HFF-Myc (cell line): Measurements from ENCODE around the gene GRIP1.
A peak's percentile ranks its signal among the peaks of the same experiment; 100 is the strongest.

Experiments
- DNase-seq: peaks from one replicate; pipeline ENCODE4 v3.0.0-alpha.2; 2011; ENCODE audit warnings: low read depth; ENCODE audit errors: extremely low read depth
- H3K4me3 ChIP-seq: replicated peaks from 2 replicates; pipeline ENCODE4 v1.5.1; 2011; ENCODE audit warnings: low read depth, mild to moderate bottlenecking, control low read depth, low read length
- CTCF ChIP-seq: IDR thresholded peaks from 2 replicates; pipeline ENCODE4 v1.5.1; 2012; ENCODE audit warnings: mild to moderate bottlenecking, low read depth, low read length, control low read depth; ENCODE audit errors: missing control alignments

GRIP1 gene

DNA sequence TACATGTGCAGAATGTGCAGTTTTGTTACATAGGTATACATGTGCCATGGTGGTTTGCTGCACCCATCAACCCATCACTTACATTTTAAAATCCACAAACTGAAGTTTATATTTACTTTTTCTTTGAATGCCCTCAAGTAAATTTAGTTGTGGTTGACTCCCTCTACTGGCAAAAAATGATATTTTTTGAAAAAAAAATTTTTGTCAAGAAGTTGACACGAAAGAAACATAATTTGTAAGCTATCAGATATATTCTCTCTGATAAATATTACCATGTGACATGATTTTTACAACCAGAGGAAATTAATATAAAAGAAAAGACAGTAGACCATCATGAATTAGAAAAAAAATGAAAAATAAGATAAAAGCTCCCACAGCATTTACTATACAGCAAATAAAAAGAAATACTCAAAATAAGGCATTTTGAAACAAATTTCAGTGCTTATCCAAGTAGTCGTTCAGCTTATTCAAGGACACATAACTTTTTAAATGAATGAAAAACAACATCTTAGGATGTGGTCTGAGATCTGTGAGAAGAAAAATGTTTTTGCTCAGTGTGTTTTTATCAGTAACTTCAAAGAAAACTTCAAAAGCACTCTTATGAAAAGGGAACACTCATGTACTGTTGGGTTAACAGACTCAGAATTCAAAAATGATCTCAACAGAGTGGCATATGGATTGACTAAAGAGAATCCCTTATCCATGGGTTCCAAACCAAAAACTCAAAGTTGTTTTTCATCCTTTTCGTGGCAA, 30.0 kb upstream of the GRIP1 start:
- TF ChIP-seq CTCF, result peak; percentile 11
- no peak overlapping the region for H3K4me3 ChIP-seq
- no peak for DNase-seq

- H3K4me3 ChIP-seq, result no peak overlapping the region
- no peak for DNase-seq
- no peak for TF ChIP-seq CTCF
Observed at GRCh38 chr12:66707002-66707697, 28.3 kb upstream of the GRIP1 start.

DNA sequence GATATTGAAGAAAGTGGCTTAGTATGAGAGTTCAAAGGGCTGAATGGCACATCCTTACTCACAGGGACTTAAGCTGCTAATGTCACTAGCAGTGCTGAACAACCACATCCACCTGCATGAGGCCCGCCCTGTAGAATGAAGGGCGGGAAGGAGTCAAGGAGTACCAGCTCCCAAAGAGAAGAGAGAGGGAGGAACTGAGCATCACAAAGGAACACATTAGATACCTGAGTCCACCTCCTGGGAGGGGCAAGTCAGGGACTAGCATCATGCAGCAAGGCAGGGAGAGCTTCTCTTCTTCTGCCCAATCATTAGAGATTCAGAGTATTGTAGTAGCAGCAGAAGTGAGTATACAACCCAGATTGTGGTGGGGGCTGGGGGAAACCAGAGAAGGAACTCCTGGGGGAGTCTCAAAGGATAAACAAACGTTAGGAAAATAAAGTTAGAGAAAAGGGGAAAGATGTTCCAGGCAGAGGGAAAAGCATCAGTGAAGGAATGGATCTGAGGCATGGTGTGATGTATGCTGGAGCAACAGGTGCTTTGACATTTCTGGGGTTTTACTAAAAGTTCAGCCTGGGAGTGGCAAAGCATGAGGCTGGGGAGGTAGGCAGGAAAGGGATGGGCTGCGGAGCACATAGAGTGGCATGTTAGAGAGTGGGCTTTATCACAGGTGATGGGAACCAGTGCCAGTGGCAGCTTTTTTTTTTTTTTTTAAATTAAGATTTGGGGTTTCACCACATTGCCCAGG, 21.0 kb upstream of the GRIP1 start:
- no peak overlapping the region for H3K4me3 ChIP-seq
- TF ChIP-seq CTCF, result no peak
- DNase-seq, result no peak

DNA sequence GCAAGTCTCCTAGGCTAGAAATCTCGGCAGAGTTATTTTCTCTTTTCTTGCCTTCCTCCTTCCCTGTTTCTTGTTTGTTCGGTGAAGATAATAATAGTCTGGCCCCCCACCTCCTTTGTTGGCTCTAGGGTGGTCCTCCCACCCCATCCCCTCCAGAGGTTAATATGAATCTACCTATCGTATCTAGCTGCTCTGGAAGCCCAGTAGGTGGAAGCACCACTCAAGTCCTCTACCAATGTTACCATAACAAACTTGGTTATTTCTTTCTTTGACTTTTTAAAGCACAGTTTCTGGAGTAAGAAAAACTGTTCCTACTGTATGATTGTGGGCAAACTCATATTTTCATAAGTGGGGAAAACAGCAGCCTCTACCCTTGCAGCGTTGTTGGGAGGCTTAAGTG, 19.7 kb upstream of the GRIP1 start:
- no peak overlapping the region for H3K4me3 ChIP-seq
- TF ChIP-seq CTCF, result no peak
- DNase-seq, result no peak

DNA sequence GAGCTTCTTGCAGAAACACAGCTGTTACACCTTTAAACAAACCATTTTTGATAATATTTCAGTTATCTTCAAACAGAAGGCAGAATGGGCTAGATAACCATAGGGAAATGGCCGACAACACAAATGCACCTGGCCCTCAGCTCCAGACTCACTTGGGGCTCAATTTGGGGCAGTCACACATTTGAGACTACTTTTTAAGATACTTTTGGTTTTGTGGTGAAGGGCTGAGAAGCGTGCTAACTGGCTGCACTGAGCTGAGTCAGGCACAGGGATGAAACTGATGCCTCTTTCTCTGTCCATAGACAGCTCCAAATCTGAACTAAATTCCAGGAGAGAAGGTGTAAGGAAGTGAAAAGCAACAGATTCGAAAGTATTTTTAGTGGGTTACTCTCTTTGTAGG, 18.5 kb upstream of the GRIP1 start:
- TF ChIP-seq CTCF, result no peak
- no peak overlapping the region for H3K4me3 ChIP-seq
- DNase-seq, result no peak

DNA sequence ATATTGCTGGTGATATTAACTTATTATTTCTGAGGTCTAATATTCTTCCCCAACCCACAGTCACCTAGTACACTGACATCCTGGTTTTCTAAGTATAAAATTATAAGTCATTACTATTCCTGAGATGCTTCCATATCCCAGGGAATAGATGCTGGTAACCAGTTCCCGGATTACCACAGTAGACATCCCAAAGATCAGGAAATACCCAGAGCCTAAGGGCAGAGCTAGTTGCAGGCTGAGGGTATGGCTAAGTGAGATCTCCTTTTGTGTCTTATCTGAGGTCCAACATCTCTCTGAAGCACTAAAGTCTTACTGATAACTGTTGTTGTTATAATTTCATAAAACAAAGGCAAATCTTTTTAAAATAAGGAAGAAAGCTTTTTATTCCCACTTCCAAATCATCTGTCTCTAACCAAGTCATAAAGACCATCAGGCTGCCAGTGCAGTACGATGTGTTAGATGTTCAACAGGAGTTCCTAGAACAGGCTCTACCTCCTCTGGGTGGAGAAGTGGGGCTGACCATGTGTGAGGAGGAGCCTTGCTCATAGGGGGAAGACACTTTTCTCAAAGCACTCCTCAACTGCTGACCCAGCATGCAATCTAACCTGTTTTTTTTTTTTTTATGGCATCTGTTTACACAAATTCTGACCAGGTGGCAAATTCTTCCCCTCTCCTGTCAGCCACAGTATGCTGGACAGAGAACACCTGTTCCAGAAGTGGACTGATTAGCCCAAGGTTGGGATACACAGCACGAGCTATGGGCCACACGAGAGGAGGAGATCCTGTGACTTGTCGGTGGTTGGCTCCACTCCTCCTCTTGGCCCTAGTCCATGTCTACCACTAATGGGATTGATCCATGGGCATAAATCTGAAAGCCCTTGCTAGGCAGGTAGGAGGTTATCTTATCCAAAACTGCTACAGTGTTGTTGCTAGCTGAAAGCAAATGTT, 16.1 kb upstream of the GRIP1 start:
- TF ChIP-seq CTCF, result no peak
- H3K4me3 ChIP-seq, result no peak overlapping the region
- DNase-seq, result no peak
